GM12891 (cell line): Measurements from ENCODE around the gene HLA-DRA.

Experiments
- POLR2AphosphoS5 ChIP-seq: IDR thresholded peaks from 2 replicates; pipeline ENCODE4 v1.6.1; 2011; ENCODE audit warnings: low read depth, low read length, control low read depth
- SPI1 ChIP-seq: IDR thresholded peaks from 2 replicates; pipeline ENCODE4 v1.6.1; 2011; ENCODE audit warnings: low read depth, low read length, control low read depth
- TAF1 ChIP-seq: IDR thresholded peaks from 2 replicates; pipeline ENCODE4 v1.6.1; 2011; ENCODE audit warnings: low read depth, low read length, control low read depth

- no peak for TF ChIP-seq TAF1
- TF ChIP-seq SPI1, result no peak
- TF ChIP-seq POLR2AphosphoS5, result no peak
Measured at GRCh38 chr6:32461493-32461892, 21.8 kb downstream of the HLA-DRA start.
